ENCODE results near the gene ATRNL1.

DNA sequence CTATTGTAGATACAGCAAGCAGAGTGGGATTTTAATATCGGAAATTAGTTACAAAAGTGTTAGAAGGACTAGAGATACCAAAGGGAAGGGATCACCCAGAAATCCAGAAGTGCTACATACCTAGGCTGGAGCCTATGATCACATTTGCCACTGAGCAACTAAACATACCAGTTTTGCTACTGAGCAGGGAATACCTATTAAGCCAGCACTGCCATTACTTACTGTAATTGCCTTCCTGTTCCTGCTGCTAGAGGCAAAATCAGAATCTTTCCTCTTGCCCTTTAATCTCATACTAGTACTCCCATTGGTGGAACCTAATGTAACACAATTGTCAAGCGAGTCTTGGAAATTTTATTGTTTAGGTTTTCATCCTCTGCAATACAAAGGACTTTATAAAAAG, 121.7 kb downstream of the ATRNL1 start:
- no peak for TF ChIP-seq CTCF (IDR thresholded peaks at IDR 0.05)
- TF ChIP-seq POLR2A (IDR thresholded peaks at IDR 0.05) = no peak

Data from Peyer's patch (tissue), 4 donors.